GM23338 (cell line): ENCODE measurements around the gene ITPKA.

Experiments used
- CREB1 ChIP-seq: fragments of 250-450 bp; sonication (Bioruptor Pico); IDR thresholded peaks from 2 replicates; pipeline ENCODE4 v1.5.0; 2020; ENCODE audit warnings: low read depth, mild to moderate bottlenecking, moderate library complexity
- CTCF ChIP-seq, 2 experiments: fragments of 200-600 bp in 1 of 2; sonication (generic) in 1 of 2; conservative IDR thresholded peaks; 2 replicates each; pipeline versions ENCODE4 v1.5.1 to v1.6.1; 2016 to 2017; ENCODE audit warnings: antibody characterized with exemption in 2 of 2, low read depth in 2 of 2, mild to moderate bottlenecking in 2 of 2, moderate library complexity in 1 of 2
- ETS1 ChIP-seq: IDR thresholded peaks from 2 replicates; pipeline ENCODE4 v1.6.1; 2016; ENCODE audit warnings: antibody characterized with exemption
- EZH2 ChIP-seq: fragments of 200-600 bp; sonication (generic); IDR thresholded peaks from one replicate; pipeline ENCODE4 v1.8.0; 2017; ENCODE audit warnings: antibody characterized with exemption, mild to moderate bottlenecking, low read depth; ENCODE audit not compliant: unreplicated experiment
- EZH2phosphoT487 ChIP-seq: fragments of 200-600 bp; sonication (generic); IDR thresholded peaks from one replicate; pipeline ENCODE4 v1.8.1; 2018; ENCODE audit warnings: antibody characterized with exemption; ENCODE audit not compliant: unreplicated experiment
- REST ChIP-seq: IDR thresholded peaks from one replicate; pipeline ENCODE4 v1.6.1; 2018; ENCODE audit warnings: antibody characterized with exemption; ENCODE audit not compliant: unreplicated experiment
- ZNF331 ChIP-seq: fragments of 250-450 bp; sonication (Bioruptor Pico); IDR thresholded peaks from 2 replicates; pipeline ENCODE4 v1.5.0; 2020; ENCODE audit warnings: low read depth, mild to moderate bottlenecking, moderate library complexity

- TF ChIP-seq EZH2 (no peak), CTCF (conservative IDR thresholded peaks at IDR 0.05; ENCODE audit: low read depth in 2 of 2) (no peak), EZH2phosphoT487 (no peak), REST (no peak), CREB1 (no peak), ETS1 (no peak), ZNF331 (CRISPR knock-in tag) (no peak)
These were observed 49.8 kb downstream of the ITPKA start for GRCh38 chr15:41543521-41543870.
